ENCODE data around the gene FRZB. TPM values are rescaled to one million over a fixed set of nuclear protein-coding genes. Genes with fewer than 3 reads are reported as not detected.

The FRZB gene
- total RNA-seq, 1 donor from 2014 or later = 3.9 TPM

DNA sequence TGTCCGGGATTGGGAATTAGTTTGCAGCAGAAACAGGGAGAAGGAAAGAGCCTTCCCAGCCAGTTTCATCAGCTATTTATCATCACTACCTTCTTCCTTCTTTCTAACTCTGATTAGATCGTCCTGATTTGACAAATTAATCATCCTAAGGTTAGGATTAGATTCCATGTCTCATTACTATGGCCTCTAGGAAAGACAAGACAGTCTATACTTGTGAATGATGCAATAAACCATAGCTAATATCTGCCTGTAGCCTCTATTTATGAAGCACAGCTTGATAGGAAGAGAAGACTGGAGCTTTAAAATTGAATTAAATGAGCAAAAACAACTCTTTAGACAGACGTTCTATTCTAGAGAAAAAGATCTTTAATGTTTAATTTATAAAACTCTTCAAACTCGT, 25.2 kb upstream of the FRZB start:
- Histone ChIP-seq H3K27me3 (no peaks in the 10 kb centered on the region), H3K27ac (no peak overlapping the region), H3K9me3 (no peaks in the 10 kb centered on the region), H3K4me3 (no peak overlapping the region), H3K36me3 (no peaks in the 10 kb centered on the region), H3K4me1 (no peaks in the 10 kb centered on the region)
- DNase-seq (ENCODE audit: extremely low spot score in 2 of 2) = no peak
- TF ChIP-seq POLR2AphosphoS5 (IDR thresholded peaks at IDR 0.05; ENCODE audit: insufficient read depth in 1 of 2, low read depth in 1 of 2) (no peak), POLR2A (IDR thresholded peaks at IDR 0.05) (no peak)
- TF ChIP-seq, protein P1, sequence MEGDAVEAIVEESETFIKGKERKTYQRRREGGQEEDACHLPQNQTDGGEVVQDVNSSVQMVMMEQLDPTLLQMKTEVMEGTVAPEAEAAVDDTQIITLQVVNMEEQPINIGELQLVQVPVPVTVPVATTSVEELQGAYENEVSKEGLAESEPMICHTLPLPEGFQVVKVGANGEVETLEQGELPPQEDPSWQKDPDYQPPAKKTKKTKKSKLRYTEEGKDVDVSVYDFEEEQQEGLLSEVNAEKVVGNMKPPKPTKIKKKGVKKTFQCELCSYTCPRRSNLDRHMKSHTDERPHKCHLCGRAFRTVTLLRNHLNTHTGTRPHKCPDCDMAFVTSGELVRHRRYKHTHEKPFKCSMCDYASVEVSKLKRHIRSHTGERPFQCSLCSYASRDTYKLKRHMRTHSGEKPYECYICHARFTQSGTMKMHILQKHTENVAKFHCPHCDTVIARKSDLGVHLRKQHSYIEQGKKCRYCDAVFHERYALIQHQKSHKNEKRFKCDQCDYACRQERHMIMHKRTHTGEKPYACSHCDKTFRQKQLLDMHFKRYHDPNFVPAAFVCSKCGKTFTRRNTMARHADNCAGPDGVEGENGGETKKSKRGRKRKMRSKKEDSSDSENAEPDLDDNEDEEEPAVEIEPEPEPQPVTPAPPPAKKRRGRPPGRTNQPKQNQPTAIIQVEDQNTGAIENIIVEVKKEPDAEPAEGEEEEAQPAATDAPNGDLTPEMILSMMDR (IDR thresholded peaks at IDR 0.05) = no peak
- intact Hi-C loops (cut with DNase I) = no loop called here

DNA sequence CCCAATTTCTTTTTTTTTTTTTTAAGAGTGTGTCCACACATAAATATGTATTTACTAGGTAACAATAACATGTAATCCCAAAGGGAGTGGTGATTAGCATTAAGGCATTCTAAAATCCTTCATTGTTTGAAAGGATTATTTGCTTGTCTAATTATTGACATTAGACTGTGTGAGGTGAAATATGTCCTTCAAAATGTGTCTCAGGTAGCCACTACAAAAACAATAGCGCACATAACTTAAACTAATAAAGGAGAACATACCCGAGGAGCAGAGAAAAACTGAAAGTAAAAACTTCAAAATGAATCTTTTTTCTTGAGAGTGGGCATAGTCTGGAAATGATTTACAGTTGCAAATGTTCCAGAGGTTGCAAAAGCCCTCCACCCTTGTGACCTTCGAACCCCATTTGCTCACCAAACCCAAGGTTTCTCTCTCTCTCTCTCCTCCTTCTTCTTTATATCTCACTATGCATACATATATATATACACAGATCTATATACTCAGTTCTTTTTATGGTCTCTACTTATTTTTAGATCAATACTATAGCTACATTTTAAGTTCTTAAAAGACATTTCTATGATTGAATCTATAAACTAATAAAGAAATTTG, 24.4 kb upstream of the FRZB start:
- no peaks in the 10 kb centered on the region for H3K36me3 ChIP-seq
- no peaks in the 10 kb centered on the region for H3K4me1 ChIP-seq
- TF ChIP-seq POLR2AphosphoS5 (IDR thresholded peaks at IDR 0.05; ENCODE audit: insufficient read depth in 1 of 2, low read depth in 1 of 2) (no peak), POLR2A (IDR thresholded peaks at IDR 0.05) (no peak)
- TF ChIP-seq, protein P1 (IDR thresholded peaks at IDR 0.05) = no peak
- no peak for DNase-seq (ENCODE audit: extremely low spot score in 2 of 2)
- no peaks in the 10 kb centered on the region for H3K9me3 ChIP-seq
- intact Hi-C loops (cut with DNase I) = no loop called here
- no peak overlapping the region for H3K27ac ChIP-seq
- H3K27me3 ChIP-seq = no peaks in the 10 kb centered on the region
- no peak overlapping the region for H3K4me3 ChIP-seq

DNA sequence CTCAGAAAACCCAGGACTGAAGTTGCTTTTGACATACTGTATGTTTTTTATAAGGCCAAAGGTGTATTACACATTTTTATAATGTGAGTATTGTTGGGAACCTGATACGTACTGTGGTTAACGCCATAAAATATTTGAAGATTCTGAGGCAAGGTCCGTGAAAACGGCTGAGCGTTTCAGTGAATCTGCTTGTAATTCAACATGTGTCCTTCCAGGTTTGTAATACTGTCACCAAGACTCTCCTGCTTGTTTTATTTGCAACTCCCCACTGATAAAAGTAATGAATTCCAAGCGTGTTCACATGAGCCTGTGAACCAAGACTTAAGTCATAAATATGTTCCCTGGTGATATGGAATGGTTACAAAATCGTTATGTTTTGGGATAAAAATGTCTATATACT, 23.9 kb upstream of the FRZB start:
- no peak overlapping the region for H3K4me3 ChIP-seq
- TF ChIP-seq, protein P1 (IDR thresholded peaks at IDR 0.05) = no peak
- TF ChIP-seq POLR2AphosphoS5 (IDR thresholded peaks at IDR 0.05; ENCODE audit: insufficient read depth in 1 of 2, low read depth in 1 of 2) (no peak), POLR2A (IDR thresholded peaks at IDR 0.05) (no peak)

GRCh38 chr2:182887753-182888415, 21.4 kb upstream of the FRZB start:
- Histone ChIP-seq H3K27ac (no peak overlapping the region), H3K4me3 (no peak overlapping the region), H3K4me1 (no peaks in the 10 kb centered on the region), H3K27me3 (no peaks in the 10 kb centered on the region), H3K9me3 (no peaks in the 10 kb centered on the region), H3K36me3 (no peaks in the 10 kb centered on the region)
- intact Hi-C loops (cut with DNase I) = no loop called here
- DNase-seq (ENCODE audit: extremely low spot score in 2 of 2) = no peak
- TF ChIP-seq, protein P1 (IDR thresholded peaks at IDR 0.05) = no peak
- TF ChIP-seq POLR2AphosphoS5 (IDR thresholded peaks at IDR 0.05; ENCODE audit: insufficient read depth in 1 of 2, low read depth in 1 of 2) = no peak
- TF ChIP-seq POLR2A (IDR thresholded peaks at IDR 0.05) = no peak

More for the DNA sequence above, 23.9 kb upstream of the FRZB start:
- Histone ChIP-seq H3K4me1 (no peaks in the 10 kb centered on the region), H3K27ac (no peak overlapping the region), H3K36me3 (no peaks in the 10 kb centered on the region), H3K9me3 (no peaks in the 10 kb centered on the region), H3K27me3 (no peaks in the 10 kb centered on the region)
- DNase-seq (ENCODE audit: extremely low spot score in 2 of 2) = no peak
- intact Hi-C loops (cut with DNase I) = no loop called here

- DNase-seq (ENCODE audit: extremely low spot score in 2 of 2) = no peak
- intact Hi-C loops (cut with DNase I) = no loop called here
- TF ChIP-seq, protein P1 (IDR thresholded peaks at IDR 0.05) = no peak
- TF ChIP-seq POLR2A (IDR thresholded peaks at IDR 0.05) (no peak), POLR2AphosphoS5 (IDR thresholded peaks at IDR 0.05; ENCODE audit: insufficient read depth in 1 of 2, low read depth in 1 of 2) (no peak)
- H3K9me3 ChIP-seq = no peaks in the 10 kb centered on the region
- no peak overlapping the region for H3K4me3 ChIP-seq
- no peaks in the 10 kb centered on the region for H3K27me3 ChIP-seq
- no peaks in the 10 kb centered on the region for H3K36me3 ChIP-seq
- H3K4me1 ChIP-seq = no peaks in the 10 kb centered on the region
- H3K27ac ChIP-seq = no peak overlapping the region
These were observed 20.7 kb upstream of the FRZB start for GRCh38 chr2:182887093-182887492.
